Measurements from ENCODE around the gene SAMD9.
"Not testable (repeated sequence)": the region's sequence is repeated elsewhere in the genome, so short reads cannot be mapped to it uniquely, and the experiment has no call there.

The SAMD9 gene
- total RNA-seq = 357 to 373 reads per million in 2 donors

DNA sequence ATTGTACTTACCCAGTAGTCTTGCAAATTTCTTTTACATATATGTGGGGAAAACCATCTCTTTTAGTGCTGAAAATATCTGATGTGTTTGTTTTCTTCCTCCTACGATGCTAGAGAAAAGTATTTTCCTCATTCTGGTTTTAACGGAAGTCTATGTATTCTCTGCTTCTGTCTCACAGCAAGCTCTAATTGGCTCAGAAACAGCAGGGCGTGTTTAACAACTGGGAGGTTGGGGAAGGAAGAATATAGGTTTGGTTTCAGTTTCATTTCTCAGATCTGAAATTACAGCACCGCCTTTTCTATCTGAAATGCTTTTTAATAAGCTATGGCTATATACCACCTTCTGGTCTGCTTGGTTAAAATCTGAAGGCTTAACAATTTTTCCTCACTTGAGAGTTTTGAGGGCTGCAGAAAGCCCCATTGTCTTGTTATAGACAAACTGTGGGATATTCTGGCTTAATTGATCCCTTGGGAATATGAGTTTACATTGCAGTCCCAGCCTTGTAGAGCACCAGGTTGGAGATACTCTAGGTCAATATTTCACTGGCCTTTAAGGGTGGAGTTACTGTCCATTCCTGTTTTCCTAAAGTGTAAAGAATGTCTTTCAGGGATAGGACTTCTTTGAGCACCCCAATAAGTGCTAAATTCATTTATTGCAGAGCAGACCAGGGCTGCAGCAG lies at the start of gene SAMD9:
TSS of gene SAMD9 (minus strand) at position 128 of the 679 bp plus-strand sequence. CDS start 11,882 bp downstream, outside the sequence.
- no peak for DNase-seq

GRCh38 chr7:93165447-93165846 lies 47.7 kb upstream of the SAMD9 start:
- DNase-seq = no peak

DNA sequence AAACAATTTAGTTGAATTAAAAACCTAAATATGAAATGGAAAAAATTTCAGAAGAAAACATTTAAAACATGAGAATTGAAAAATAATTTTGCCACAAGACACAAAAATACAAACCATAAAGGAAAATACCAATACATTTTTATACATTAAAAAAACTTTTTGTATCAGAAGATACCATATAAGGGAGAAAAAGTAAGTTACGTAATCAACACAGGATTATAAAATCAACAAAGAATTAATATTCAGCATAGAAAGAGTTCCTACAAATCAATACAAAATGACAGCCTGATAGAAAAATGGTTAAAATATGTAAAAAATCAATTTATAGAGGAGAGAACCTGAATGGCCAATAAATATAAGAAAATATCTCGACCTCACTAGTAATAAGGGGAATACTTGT lies 47.0 kb upstream of the SAMD9 start:
- no peak for DNase-seq

- DNase-seq = no peak
These were observed 43.5 kb upstream of the SAMD9 start for GRCh38 chr7:93161181-93161762.

- no peak for DNase-seq
These were observed 42.6 kb upstream of the SAMD9 start for GRCh38 chr7:93160410-93160809.

DNA sequence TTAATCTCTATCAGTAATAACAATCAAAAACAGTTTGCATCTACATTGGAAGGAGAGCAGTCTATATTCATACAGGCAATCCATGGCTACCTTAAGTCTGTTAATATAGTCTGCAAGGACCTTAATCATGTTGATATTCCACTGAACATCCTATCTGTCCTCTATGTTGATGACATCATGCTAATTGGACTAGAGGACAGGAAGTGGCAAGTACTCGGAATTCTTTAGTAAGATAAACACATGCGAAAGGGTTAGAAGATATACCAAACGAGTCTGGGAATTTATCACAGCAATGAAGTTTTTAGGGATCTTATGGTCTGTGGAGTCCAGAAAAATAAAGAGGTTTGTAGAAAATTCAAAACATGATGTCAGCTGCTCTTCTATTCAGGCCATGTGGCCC lies 41.7 kb upstream of the SAMD9 start:
- no peak for DNase-seq

DNA sequence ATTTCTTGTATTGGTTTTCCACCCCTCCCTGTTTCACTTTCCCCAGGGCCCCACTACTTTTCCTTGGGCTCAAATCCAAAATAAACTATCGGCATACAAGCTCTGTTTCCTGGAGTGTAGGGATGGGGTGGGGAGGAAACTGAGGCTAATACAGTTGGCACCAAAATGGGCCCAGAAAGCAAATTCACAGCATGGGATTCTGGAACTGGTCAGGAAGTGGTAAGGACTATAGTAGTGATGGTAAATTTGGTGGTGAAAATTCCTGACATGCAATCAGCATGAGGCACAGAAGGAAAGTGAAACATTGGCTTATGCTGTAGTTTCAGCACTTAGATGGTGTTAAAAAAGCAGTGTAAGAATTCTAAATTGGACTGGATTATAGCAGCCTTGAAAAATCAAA lies 39.1 kb upstream of the SAMD9 start:
- no peak for DNase-seq

DNA sequence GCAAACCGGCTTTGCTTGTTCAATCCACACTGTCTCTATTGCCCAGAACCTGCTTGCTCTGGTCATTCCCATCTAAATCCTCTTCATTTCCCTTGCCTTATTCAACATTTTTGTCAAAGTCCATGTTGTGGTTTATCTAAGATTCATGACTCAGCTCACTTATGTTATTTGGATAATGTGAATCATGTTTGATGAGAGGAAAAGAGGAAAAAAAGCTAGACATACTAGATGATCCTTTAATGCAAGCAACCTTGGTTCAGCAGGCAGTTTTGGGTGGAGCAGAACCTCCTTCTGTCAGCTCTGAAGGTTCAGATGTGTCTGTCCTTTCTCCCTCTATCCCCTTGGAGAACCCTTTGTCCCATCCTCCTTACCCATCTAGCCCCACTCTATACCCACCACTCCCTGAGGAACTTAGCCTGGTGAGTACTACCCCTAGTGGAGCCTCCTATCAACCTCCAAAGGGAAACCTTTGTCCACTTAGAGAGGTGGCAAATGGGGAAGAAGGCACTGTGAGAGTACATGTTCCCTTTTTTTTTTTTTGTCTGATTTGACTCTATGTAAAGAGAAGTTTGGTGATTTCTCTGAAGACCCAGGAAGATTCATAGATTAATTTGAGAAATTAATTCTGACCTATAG lies 32.5 kb upstream of the SAMD9 start:
- no peak for DNase-seq

DNA sequence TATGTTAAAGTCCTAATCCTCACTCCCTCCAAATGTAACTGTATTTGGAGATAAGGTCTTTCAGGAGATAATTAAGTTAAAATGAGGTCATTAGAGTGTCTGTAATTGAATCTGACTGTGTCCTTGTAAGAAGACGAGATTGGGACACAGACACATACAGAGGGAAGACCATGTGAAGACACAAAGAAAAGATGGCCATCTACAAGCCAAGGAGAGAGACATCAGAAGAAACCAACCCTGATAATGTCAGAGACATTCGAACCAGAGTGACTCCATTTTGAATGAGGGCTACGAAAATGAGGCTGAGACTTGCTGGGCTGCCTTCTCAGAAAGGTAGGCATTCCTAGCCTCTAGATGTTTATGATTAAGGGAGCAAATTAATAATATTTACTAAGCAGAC lies 30.9 kb upstream of the SAMD9 start:
- DNase-seq = no peak

- DNase-seq = no peak
These were observed 30.4 kb upstream of the SAMD9 start, which contains the start of gene SAMD9L for GRCh38 chr7:93148144-93148543. TSS of gene SAMD9L (minus strand) at chr7:93148385. CDS start at chr7:93135971, 12,414 bp downstream.

GRCh38 chr7:93147363-93147762 lies 29.6 kb upstream of the SAMD9 start:
- DNase-seq = no peak

- no peak for DNase-seq
These were observed 28.8 kb upstream of the SAMD9 start for GRCh38 chr7:93146472-93147141.

DNA sequence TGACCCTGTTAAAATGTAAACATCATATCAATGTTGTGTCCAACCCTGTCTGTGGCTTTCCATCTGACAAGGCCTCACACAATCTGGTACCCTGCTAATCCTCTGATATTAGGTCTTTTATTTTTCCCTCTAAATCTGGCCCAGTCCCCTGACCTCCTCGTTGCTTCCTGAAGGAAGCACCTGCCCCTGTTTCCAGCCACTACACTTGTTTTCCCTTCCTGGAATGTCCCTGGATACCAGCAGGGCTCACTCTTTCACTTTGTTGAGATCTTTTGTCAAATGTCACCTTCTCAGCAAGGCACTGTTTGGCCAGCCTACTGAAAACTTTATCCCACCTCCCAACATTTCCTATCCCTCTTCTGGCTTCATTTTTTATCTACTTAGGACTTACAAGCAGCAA lies 28.3 kb upstream of the SAMD9 start:
- DNase-seq = no peak

DNA sequence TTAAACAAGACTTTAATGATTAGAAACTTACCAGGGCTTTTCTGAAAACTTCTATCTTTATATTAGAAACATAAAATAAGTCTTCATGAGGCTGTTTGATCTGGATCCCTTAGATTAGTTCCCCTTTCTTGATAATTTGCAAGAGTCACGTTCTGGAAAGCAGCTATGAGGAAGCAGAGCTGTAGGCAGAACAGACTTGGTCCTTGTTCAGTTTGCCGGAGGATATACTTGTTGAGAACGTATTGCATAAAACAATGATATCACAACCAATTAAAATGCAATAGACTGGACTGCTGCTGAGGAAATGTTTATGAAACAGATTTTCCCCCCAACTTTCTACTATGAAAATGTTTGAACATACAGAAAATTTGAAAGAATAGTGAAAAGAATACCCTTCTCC lies 27.6 kb upstream of the SAMD9 start:
- no peak for DNase-seq

GRCh38 chr7:93142127-93142526 lies 24.3 kb upstream of the SAMD9 start:
- DNase-seq = no peak

- DNase-seq = no peak
These were observed 22.9 kb upstream of the SAMD9 start for GRCh38 chr7:93140582-93141191.

DNA sequence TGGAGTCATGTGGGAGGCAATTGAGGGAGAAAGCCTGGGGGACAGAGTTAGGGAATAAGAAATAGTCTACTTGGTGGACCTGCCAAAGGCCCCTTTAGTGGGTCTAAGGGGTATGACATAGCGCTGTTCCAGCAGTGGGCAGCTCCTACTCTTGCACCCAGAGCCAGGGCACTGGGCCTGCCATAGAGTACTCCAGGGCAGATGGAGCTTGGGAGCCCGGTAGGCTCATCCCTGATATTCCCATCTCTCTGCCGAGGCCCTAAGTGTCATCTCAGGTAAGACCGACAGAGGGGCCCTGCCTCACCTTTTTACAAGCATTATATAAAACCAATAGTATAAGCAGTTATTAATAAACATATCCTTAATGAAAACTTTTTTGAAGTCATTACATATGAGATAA lies 20.8 kb upstream of the SAMD9 start:
- no peak for DNase-seq

- no peak for DNase-seq
These were observed 15.2 kb upstream of the SAMD9 start for GRCh38 chr7:93133005-93133404.

GRCh38 chr7:93132216-93132615 lies 14.4 kb upstream of the SAMD9 start:
- DNase-seq = no peak

GRCh38 chr7:93126954-93127353 lies 9.2 kb upstream of the SAMD9 start:
- not testable (repeated sequence) for DNase-seq

GRCh38 chr7:93123532-93123931 lies 5.8 kb upstream of the SAMD9 start:
- not testable (repeated sequence) for DNase-seq

GRCh38 chr7:93120592-93121549 lies 3.1 kb upstream of the SAMD9 start:
- no peak for DNase-seq
